ENCODE results near the gene TOX3. TPM values are rescaled to one million over a fixed set of nuclear protein-coding genes. Genes with fewer than 3 reads are reported as not detected.

Gene TOX3
- total RNA-seq, 1 donor from 2014 or later, result 84.8 TPM

DNA sequence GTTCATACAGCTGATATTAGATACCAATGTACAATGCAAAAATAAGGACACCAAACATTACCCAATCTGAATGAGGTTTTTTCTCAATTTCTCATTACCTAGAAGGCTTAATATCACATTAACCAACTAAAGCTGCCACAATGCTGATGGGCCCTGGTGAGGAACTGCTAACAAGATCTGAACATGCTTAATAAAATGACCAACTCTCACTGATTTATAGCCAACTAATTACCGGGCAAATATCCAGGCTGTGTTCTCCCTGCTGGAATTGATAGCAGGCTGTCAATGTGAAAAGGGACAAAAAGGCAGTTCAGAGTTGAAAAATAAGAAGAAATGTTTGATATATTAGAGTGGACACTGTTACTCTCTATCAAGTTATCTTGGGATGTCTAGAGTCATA lies 124.6 kb downstream of the TOX3 start:
- TF ChIP-seq, protein P1, sequence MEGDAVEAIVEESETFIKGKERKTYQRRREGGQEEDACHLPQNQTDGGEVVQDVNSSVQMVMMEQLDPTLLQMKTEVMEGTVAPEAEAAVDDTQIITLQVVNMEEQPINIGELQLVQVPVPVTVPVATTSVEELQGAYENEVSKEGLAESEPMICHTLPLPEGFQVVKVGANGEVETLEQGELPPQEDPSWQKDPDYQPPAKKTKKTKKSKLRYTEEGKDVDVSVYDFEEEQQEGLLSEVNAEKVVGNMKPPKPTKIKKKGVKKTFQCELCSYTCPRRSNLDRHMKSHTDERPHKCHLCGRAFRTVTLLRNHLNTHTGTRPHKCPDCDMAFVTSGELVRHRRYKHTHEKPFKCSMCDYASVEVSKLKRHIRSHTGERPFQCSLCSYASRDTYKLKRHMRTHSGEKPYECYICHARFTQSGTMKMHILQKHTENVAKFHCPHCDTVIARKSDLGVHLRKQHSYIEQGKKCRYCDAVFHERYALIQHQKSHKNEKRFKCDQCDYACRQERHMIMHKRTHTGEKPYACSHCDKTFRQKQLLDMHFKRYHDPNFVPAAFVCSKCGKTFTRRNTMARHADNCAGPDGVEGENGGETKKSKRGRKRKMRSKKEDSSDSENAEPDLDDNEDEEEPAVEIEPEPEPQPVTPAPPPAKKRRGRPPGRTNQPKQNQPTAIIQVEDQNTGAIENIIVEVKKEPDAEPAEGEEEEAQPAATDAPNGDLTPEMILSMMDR (IDR thresholded peaks at IDR 0.05; ENCODE audit: unreplicated experiment), result no peak
- DNase-seq (ENCODE audit: low spot score, unreplicated experiment), result no peak
- Mint-ChIP-seq H3K4me1 (ENCODE audit: low read depth) (no peaks in the 10 kb centered on the region), H3K9me3 (ENCODE audit: low read depth) (peaks cover 4% of the 10 kb centered on the region), H3K27ac (no peak overlapping the region), H3K4me3 (ENCODE audit: low read depth) (no peak overlapping the region), H3K27me3 (no peaks in the 10 kb centered on the region), H3K36me3 (ENCODE audit: insufficient read depth) (no peaks in the 10 kb centered on the region)

DNA sequence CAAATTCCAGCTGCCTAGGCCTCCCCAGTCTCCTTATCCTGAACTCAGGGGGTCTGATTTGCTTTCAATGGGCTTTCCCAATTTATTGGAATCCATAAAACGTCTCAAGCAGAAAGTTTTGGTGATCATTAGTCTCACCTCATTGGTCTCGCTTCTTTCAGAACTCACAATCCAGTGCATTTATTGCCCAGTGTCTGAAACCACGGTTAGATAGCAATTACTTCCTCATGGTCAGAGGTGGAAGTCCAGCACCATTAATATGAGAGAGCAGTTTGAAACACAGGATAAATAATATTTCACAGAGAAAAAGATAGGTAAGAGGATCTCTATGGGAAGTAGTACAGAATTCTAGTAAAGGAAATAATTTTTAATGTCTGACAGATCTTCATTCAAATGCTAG lies 128.7 kb downstream of the TOX3 start:
- no peak for DNase-seq (ENCODE audit: low spot score, unreplicated experiment)
- TF ChIP-seq, protein P1 (IDR thresholded peaks at IDR 0.05; ENCODE audit: unreplicated experiment), result no peak
- H3K36me3 Mint-ChIP-seq (ENCODE audit: insufficient read depth), result peaks cover 3% of the 10 kb centered on the region
- no peaks in the 10 kb centered on the region for H3K4me1 Mint-ChIP-seq (ENCODE audit: low read depth)
- no peaks in the 10 kb centered on the region for H3K27me3 Mint-ChIP-seq
- H3K27ac Mint-ChIP-seq, result no peak overlapping the region
- H3K9me3 Mint-ChIP-seq (ENCODE audit: low read depth), result peaks cover 17% of the 10 kb centered on the region
- no peak overlapping the region for H3K4me3 Mint-ChIP-seq (ENCODE audit: low read depth)

DNA sequence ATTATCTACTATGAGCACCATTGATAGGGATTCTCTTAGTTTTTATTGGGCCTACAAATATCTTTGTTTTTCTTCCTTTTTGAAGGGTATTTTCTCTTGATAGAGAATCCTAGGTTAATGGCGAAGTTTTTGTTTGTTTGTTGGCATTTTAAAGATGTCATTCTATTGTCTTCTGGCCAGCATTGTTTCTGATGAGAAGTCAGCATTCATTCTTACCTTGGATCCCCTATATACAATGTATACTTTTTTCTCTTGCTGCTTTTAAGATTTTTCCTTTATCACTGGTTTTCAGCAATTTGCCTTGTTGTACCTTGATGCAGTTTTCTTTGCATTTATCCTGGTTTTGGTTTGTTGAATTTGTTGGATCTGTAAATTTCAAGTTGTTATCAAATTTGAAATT lies 130.1 kb downstream of the TOX3 start:
- no peak for DNase-seq (ENCODE audit: low spot score, unreplicated experiment)
- H3K27ac Mint-ChIP-seq, result no peak overlapping the region
- H3K36me3 Mint-ChIP-seq (ENCODE audit: insufficient read depth), result peaks cover 3% of the 10 kb centered on the region
- TF ChIP-seq, protein P1 (IDR thresholded peaks at IDR 0.05; ENCODE audit: unreplicated experiment), result no peak
- no peak overlapping the region for H3K4me3 Mint-ChIP-seq (ENCODE audit: low read depth)
- no peaks in the 10 kb centered on the region for H3K27me3 Mint-ChIP-seq
- peaks cover 17% of the 10 kb centered on the region for H3K9me3 Mint-ChIP-seq (ENCODE audit: low read depth)
- H3K4me1 Mint-ChIP-seq (ENCODE audit: low read depth), result no peaks in the 10 kb centered on the region

DNA sequence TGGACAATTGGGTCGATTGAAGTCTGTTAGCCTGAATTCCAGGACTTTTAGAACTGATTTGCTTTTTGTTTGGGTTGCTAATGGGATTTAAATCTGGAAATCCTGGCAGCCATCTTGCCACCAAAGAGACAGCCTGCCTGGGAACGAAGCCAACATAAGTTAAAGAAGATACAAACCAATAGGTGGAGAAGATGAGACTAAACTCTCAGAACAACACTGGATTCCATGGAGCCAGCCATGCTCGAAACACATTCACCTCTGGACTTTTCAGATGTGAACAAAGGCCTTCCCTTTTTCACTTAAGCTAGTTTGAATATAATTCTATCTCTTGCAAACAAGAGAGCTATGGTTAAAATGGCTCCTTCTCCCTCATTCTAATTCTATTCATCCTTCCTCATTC lies 135.9 kb downstream of the TOX3 start:
- Mint-ChIP-seq H3K27me3 (no peaks in the 10 kb centered on the region), H3K27ac (no peak overlapping the region), H3K4me1 (ENCODE audit: low read depth) (peaks cover 7% of the 10 kb centered on the region), H3K36me3 (ENCODE audit: insufficient read depth) (no peaks in the 10 kb centered on the region), H3K4me3 (ENCODE audit: low read depth) (no peak overlapping the region), H3K9me3 (ENCODE audit: low read depth) (peaks cover 9% of the 10 kb centered on the region)
- no peak for DNase-seq (ENCODE audit: low spot score, unreplicated experiment)
- TF ChIP-seq, protein P1 (IDR thresholded peaks at IDR 0.05; ENCODE audit: unreplicated experiment), result no peak

DNA sequence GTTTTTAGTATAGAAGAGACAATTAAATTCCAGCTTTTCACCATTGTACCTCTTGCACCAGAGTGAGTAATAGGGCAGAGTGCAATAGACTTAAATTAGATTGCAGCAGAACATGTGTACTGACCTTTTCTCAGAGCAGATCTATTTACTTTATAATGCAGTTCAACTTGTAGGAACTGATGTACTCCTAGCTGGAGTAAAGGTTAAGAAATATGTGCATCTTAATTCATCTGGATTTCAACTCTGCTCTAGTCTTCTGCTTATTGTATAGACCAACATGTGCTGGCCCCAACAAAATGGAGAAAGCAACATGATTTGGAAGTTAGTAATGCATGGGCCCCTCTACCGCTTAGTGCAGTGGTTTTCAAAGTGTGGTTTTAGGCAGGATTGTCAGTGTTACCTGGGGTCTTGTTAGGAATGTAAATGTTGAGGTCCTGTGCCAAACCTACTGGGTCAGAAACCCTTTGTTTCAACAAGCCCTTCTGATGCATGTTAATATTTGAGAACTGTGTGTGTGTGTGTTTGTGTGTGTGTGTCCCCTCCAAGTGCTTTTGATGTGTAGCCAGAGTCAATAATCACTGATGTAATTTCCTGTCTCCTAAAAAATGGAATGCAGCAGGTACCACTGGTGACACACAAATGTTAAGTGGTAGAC lies 138.6 kb downstream of the TOX3 start:
- Mint-ChIP-seq H3K9me3 (ENCODE audit: low read depth) (peaks cover 8% of the 10 kb centered on the region), H3K27me3 (no peaks in the 10 kb centered on the region), H3K27ac (peak overlapping the region; percentile 55), H3K36me3 (ENCODE audit: insufficient read depth) (no peaks in the 10 kb centered on the region), H3K4me3 (ENCODE audit: low read depth) (no peak overlapping the region), H3K4me1 (ENCODE audit: low read depth) (peaks cover 7% of the 10 kb centered on the region)
- TF ChIP-seq, protein P1 (IDR thresholded peaks at IDR 0.05; ENCODE audit: unreplicated experiment), result no peak
- no peak for DNase-seq (ENCODE audit: low spot score, unreplicated experiment)
